HCEC 1CT (cell line): ENCODE results near the gene INSIG1.

ENCODE experiments used
- DNase-seq: peaks from one replicate; pipeline ENCODE4 v3.0.0-alpha.2; 2017

The INSIG1 gene

DNA sequence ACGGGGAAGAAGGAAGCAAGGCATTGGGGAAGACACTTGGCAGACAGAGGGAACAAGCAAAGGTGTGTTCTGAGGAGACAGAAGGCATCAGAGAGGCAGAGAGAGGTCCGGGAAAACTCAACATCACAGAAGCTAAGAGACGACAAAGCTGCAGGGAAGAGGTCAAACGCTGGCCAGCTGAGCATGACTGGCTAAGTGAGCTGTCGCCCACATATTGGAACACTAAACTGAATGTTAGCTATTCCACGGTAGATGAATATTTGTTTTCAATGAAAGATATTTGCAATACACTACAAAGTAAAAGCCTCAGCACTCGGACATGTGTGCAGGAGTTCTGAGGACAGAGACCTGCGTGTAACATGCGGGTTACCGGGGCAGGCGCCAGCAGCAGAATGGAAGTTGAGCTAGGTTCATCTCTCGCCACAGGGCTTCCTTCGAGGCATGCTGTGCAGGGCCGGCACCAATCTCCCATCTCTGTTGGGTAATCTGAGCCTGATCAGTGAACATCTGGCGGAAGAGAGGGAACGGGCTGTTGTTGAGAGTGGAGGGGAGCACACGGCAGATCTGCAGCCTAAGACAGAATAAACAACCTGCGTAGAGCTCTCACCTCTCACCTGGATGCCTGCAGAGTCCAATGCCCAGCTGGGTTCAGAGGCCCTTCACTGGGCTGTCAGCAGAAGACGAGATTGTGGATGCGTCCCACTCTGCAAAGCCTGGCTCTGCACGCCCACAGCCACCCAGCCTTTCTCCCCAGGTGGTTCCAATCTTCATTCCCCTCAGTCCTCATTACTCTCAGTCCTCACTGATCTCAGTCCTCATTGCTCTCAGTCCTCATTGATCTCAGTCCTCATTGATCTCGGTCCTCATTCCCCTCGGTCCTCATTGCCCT lies 35.9 kb downstream of the INSIG1 start:
- DNase-seq, result no peak

DNA sequence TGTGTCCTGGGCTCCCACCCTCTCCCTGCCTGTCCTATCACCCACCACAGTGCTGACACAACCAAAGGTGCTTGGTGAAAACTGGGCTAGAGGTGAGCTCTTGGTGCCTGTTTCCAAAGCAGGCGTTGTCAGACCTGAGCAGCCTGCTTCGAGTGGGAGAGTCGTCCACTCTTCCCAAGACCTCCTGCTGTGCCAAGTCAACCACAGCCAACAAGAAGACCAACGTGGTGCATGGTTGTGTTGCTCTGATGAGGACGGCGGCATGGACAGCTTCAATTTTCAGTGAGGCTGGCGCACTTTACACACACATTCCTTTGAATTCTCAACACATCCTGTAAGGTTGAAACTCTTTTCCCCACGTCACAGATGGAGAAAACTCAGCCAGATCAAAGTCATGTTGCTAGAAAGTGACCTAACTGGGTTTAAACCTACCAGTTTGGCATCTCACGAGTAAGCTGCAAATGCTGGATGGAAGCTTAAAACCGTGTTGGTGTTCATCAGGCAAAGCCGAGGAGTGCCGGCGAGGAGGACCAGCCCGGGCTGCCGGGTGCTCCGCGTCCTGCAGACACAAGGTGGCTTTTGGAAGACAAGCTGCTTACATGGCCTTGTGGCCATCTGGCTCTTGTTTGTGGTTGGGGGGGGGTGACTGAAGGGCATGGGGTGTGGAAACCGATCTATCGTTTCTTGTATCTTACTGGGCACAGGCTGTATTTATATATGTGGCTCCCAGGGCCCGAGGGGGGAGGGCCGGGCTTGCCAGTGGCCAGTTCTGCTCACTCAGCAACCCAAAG lies 39.3 kb downstream of the INSIG1 start:
- no peak for DNase-seq

DNA sequence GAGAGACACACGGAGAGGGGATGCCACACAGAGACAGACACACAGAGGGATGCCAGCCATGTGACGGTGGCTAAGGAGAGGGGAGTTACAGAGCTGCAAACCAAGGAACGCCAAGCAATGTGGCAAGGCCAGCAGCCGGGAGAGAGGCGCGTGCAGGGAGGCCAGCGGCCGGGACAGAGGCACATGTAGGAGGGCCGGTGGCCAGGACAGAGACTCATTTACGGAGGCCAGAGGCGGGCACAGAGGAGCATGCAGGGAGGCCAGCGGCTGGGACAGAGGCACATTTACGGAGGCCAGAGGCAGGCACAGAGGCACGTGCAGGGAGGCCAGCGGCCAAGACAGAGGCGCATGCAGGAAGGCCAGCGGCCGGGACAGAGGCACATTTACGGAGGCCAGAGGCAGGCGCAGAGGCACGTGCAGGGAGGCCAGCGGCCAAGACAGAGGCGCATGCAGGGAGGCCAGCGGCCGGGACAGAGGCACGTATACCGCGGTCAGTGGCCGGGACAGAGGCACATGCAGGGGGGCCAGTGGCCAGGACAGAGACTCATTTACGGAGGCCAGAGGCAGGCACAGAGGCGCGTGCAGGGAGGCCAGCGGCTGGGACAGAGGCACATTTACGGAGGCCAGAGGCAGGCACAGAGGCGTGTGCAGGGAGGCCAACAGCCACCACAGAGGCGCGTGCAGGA lies 40.4 kb downstream of the INSIG1 start:
- no peak for DNase-seq

- DNase-seq, result no peak
These were observed 41.1 kb downstream of the INSIG1 start for GRCh38 chr7:155338632-155339320.

DNA sequence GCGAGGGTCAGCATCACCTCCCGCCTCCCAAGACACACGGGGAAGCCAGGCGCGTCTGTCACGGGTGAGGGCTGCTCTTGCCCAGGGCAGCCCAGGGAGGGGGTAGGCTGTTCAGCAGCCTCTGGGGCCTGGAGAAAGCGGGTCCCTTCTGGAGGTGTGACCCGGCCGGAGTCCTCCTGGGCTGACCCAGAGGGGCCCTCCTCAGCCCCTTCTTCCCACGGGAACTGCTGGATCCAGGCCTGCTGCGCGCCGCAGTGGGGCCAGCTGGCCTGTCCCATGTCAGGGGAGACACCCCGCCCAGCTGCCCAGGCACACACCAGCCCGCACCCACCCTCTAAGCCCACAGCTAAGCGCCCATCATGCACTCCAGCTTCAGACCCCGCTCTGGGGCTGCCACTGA lies 41.8 kb downstream of the INSIG1 start:
- no peak for DNase-seq

GRCh38 chr7:155340071-155340531 lies 42.4 kb downstream of the INSIG1 start:
- DNase-seq, result no peak

- DNase-seq, result no peak
These were observed 43.0 kb downstream of the INSIG1 start for GRCh38 chr7:155340721-155341120.

DNA sequence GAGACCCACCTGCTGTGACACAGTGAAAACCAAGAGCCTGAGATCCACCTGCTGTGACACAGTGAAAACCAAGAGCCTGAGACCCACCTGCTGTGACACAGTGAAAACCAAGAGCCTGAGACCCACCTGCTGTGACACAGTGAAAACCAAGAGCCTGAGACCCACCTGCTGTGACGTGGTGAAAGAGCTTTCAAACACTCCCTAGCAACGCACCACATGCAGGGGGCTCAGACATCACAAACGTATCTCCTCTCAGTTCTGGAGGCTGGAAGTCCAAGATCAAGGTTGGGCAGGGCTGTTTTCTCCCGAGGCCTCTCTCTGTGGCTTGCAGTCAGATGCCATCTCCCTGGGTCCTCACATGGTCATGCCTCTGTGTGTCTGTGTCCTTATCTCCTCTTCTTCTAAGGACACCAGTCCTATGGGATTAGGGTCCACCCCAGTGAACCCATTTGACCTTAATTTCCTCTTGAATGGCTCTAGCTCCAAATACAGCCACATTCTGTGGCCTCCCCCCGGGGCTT lies 43.8 kb downstream of the INSIG1 start:
- no peak for DNase-seq

DNA sequence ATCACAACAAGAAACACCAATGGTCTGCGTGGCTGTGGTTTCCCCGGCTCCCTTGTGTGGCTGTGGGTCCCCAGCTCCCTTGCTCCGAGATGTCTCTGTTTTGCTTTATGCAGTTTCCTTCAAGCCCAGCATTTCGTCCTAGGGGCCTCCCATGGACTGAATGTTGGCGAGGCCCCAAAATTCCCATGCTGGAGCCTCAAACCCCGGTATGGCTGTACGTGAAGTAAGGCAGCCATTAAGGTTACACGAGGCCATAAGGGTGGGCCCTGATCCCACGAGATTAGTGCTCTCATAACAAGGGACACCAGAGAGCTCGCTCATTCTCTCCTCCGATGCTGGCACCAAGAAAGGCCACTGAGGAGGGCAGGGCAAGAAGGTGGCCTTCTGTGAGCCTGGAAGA lies 44.6 kb downstream of the INSIG1 start:
- DNase-seq, result no peak

DNA sequence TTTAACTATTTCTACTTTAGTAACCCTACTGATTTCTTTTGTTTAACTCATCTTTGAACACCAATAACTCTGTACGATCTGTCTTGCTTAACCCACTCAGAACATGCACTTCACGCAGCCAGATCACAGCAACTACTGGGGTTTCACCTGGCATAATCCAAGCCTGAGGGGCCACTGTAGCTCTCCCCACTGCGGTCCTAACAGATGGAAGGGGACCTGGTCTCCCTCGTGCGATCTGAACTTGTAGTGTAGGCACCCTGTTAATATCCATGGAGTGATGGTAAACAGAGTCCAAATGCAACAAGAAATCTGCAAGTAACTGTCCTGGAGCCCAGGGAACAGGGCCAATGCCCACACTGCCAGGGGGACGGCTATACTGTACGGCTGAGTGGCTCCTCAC lies 45.5 kb downstream of the INSIG1 start:
- no peak for DNase-seq

GRCh38 chr7:155343661-155344121 lies 46.0 kb downstream of the INSIG1 start:
- no peak for DNase-seq

- DNase-seq, result no peak
These were observed 46.6 kb downstream of the INSIG1 start for GRCh38 chr7:155344270-155344617.

GRCh38 chr7:155344618-155345433 lies 47.1 kb downstream of the INSIG1 start:
- DNase-seq, result peak; percentile 63

- DNase-seq, result no peak
These were observed 47.8 kb downstream of the INSIG1 start for GRCh38 chr7:155345490-155345889.

GRCh38 chr7:155346285-155346684 lies 48.6 kb downstream of the INSIG1 start:
- no peak for DNase-seq

DNA sequence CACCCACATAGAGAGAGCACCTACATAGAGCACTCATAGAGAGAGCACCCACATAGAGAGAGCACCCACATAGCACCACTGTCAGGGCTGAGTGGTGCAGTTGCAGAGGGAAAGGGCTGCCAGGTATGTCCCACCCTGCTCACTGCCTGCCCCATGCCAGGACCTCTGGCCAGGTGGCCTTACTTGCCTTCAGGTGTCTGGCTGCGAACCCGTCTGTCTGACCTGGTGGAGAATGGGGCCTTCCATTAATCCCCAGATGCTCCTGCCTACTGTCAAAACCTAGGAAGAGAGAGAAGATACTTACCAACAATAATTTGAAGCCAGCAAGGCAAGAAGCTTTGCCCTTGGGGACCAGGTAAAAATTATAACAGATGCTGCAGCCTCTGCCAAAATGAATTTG lies 51.1 kb downstream of the INSIG1 start:
- DNase-seq, result no peak

GRCh38 chr7:155349601-155350331 lies 52.1 kb downstream of the INSIG1 start:
- DNase-seq, result no peak

GRCh38 chr7:155351120-155351870 lies 53.6 kb downstream of the INSIG1 start:
- no peak for DNase-seq

DNA sequence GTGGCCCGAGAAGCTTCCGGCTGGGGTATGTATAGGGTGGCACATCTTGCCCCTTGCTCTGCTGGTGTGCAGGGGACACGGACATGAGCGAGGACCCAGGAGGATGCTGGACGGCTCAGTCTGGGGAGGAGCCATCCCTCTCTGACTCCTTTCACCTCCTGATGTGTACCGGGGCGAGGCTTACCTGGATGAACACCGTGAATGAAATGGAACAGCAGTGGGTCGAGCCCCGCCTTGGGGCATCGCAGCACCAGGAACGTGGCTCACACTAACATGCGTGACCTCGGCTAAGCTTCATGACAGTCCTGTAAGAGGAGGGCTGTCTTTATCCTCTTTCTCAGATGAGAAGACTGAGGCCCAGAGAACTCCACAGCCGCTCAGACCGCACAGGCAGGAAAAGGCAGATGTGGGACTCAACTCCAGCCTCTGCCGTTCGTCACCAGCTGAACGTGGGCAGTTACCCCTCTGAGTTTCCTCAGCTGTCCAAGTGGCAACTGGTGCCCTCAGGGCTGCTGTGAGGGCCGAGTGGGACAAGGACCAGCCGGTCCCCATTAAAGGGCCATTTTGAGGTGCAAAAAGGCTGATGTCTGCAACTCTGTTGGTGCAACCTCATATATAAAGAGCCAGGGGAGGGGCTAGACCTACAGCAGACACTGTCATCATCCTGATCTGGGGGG lies 54.5 kb downstream of the INSIG1 start:
- no peak for DNase-seq

GRCh38 chr7:155352753-155353115 lies 55.1 kb downstream of the INSIG1 start:
- DNase-seq, result no peak
